A549 treated with GW870086 at 1 μM for 4 hours (cell line): Measurements from ENCODE around the gene NPIPB12. TPM values are rescaled to one million over a fixed set of nuclear protein-coding genes. Genes with fewer than 3 reads are reported as not detected.

Source experiments
- total RNA-seq: library from RNA; stranded (reverse); fragments of 200-300 nt; extraction: Qiagen RNA extraction; gene quantifications from 5 replicates; pipeline ENCODE4 v1.2.3, GENCODE V29; 2022; ENCODE audit warnings: low read depth

The NPIPB12 gene
- total RNA-seq = 25.4 to 37.7 TPM (median 31.8 TPM) in 5 replicates

GRCh38 chr16:29506308-29506707, at the start of gene NPIPB12:
Gene NPIPB12 (minus strand): TSS chr16:29506408.

GRCh38 chr16:29459706-29460646, 46.2 kb downstream of the NPIPB12 start, which contains the start of gene SULT1A4:
Gene SULT1A4 (plus strand): TSS chr16:29459913. CDS start chr16:29461386, 1,473 bp downstream.

GRCh38 chr16:29454269-29454668, 51.9 kb downstream of the NPIPB12 start, which contains the start of the genes BOLA2 and SLX1B:
Gene BOLA2 (minus strand): TSS chr16:29454351. CDS start chr16:29454253, 98 bp downstream.
Gene SLX1B (plus strand): TSS chr16:29454533.

Other genes with a start within 250 kb of the NPIPB12 start
- gene NPIPB11, start 99.7 kb downstream of the NPIPB12 start, total RNA-seq = 0.83 to 1.8 TPM (median 1.3 TPM) in 5 replicates
- 6.6 to 31.3 TPM (median 28.9 TPM) in 5 replicates for gene BOLA2, start 52.1 kb downstream of the NPIPB12 start, total RNA-seq
- gene SLX1B, start 51.9 kb downstream of the NPIPB12 start, total RNA-seq = 75.9 to 85.7 TPM (median 82.7 TPM) in 5 replicates
- 27.0 to 41.4 TPM (median 31.2 TPM) in 5 replicates for gene SULT1A4, start 46.5 kb downstream of the NPIPB12 start, total RNA-seq
- gene SPN, start 156.8 kb upstream of the NPIPB12 start, total RNA-seq = not detected in 5 replicates
- 0.56 to 1.4 TPM (median 0.76 TPM) in 5 replicates for gene QPRT, start 172.8 kb upstream of the NPIPB12 start, total RNA-seq
- not detected in 5 replicates for gene C16orf54, start 239.6 kb upstream of the NPIPB12 start, total RNA-seq